Putamen (tissue), 1 donor: ENCODE measurements around the gene TBC1D2.
"Not testable (repeated sequence)": the region's sequence is repeated elsewhere in the genome, so short reads cannot be mapped to it uniquely, and the experiment has no call there.

Experiments
- DNase-seq: peaks from one replicate; pipeline ENCODE4 v3.0.0-alpha.2; 2016; ENCODE audit warnings: low spot score

Gene TBC1D2, protein sequence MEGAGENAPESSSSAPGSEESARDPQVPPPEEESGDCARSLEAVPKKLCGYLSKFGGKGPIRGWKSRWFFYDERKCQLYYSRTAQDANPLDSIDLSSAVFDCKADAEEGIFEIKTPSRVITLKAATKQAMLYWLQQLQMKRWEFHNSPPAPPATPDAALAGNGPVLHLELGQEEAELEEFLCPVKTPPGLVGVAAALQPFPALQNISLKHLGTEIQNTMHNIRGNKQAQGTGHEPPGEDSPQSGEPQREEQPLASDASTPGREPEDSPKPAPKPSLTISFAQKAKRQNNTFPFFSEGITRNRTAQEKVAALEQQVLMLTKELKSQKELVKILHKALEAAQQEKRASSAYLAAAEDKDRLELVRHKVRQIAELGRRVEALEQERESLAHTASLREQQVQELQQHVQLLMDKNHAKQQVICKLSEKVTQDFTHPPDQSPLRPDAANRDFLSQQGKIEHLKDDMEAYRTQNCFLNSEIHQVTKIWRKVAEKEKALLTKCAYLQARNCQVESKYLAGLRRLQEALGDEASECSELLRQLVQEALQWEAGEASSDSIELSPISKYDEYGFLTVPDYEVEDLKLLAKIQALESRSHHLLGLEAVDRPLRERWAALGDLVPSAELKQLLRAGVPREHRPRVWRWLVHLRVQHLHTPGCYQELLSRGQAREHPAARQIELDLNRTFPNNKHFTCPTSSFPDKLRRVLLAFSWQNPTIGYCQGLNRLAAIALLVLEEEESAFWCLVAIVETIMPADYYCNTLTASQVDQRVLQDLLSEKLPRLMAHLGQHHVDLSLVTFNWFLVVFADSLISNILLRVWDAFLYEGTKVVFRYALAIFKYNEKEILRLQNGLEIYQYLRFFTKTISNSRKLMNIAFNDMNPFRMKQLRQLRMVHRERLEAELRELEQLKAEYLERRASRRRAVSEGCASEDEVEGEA

GRCh38 chr9:98255578-98256296, at the start of gene TBC1D2:
Gene TBC1D2 (minus strand): TSS chr9:98255649. CDS start chr9:98255541, 108 bp downstream.
- peak; percentile 92 for DNase-seq

DNA sequence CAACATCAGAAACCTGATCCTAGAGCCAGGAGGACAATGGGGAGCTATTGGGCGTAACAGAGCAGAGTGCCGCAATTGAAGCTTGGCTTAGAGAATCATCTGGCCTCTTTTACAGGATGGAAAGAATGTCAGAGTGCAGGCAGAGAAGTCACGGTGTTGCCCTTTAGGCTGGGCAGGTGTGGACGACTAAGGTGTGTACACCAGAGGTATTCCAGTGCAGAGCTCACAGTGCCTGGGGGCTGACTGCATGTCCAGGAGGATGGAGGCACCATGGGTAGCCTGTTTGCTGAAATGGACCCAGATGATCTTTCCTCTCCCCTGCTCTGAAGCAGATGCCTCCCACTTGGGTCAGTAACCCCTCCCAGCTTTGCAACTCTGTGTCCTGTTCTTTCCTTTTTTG, 48.9 kb upstream of the TBC1D2 start:
- DNase-seq, result no peak

- no peak for DNase-seq
Observed at GRCh38 chr9:98303633-98304125, 48.2 kb upstream of the TBC1D2 start.

DNA sequence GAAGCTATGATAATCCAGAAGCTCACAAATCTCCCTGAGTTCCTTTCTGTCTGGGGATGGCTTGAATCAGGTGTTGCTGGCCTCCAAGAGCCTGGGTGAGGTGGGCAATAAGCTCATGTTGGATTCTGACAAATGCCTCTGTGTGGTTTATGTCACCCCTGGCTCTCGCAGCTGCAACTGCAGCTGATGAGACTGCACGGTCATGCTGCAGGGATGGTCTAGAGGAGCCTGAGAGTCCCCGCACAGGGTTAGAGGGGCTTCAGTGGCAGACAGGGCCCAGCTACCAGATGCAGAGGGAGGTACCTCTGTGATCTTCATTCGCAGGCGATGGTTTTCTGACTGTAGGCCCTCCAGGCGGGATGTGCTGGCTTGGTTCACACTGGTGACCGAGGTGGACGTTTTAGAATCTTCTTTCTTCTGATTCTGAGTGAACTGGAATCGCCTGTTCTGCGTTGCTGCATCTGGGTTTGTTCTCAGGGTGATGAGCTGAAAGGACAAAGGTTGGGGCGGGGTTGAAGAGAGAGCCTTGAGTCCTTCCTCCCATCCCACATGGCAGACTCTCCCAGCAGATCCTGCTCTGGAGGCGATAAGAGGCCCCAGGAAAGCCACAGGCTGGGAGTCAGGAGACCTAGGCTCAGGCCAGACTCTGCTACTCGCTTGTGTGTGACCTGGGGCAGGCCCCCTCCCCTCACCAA, 47.6 kb upstream of the TBC1D2 start:
- DNase-seq, result no peak

- no peak for DNase-seq
Observed at GRCh38 chr9:98302150-98302549, 46.7 kb upstream of the TBC1D2 start.

GRCh38 chr9:98300611-98301010, 45.2 kb upstream of the TBC1D2 start:
- no peak for DNase-seq

- DNase-seq, result no peak
Observed at GRCh38 chr9:98298476-98298875, 43.0 kb upstream of the TBC1D2 start.

DNA sequence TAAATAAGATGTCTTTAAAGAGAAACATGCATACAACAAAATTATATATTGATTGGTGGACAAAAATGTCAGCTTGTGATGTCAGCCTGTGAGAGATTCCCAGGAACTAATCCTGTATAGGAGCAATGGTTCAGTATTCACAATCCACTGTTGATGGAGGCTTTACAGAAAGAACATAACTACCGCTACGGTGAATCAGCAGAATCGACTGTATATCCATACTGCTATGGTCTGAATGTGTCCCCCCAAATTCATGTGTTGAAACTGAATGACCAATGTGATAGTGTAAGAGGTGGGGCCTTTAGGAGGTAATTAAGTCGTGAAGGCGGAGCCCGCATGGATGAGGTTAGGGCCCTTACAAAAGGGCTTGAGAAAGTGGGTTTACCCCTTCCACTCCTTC, 40.4 kb upstream of the TBC1D2 start:
- DNase-seq, result no peak

- no peak for DNase-seq
Observed at GRCh38 chr9:98291820-98292219, 36.4 kb upstream of the TBC1D2 start.

- DNase-seq, result no peak
Observed at GRCh38 chr9:98290411-98290810, 35.0 kb upstream of the TBC1D2 start.

DNA sequence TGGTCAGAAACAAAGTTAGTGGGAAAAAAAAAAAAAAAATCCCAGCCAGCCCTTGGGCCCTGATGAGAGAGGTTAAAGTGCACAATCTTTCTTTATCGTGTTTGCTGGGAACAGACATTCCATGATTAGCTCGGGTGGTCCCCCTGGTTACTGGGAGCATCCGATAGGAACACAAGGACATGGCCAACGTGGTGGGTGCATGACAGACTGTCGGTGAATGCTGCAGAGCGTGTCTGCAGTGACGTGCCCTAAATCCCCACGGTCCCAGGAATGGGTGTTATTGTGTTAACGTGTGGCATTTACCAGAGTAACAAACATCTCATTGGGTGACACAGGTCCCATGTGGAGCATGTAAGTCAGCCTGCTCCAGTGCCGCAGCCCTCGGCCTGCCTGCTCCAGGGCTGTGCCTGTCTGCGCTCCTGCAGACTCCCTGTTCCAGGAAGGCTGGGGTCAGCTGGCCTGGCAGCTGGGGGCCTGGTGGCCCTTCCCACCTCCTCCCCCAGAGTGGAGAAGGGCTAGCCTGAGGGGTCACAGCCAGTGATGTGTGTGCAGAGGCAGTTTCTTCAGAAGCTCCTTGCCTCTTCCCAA, 34.3 kb upstream of the TBC1D2 start:
- no peak for DNase-seq

DNA sequence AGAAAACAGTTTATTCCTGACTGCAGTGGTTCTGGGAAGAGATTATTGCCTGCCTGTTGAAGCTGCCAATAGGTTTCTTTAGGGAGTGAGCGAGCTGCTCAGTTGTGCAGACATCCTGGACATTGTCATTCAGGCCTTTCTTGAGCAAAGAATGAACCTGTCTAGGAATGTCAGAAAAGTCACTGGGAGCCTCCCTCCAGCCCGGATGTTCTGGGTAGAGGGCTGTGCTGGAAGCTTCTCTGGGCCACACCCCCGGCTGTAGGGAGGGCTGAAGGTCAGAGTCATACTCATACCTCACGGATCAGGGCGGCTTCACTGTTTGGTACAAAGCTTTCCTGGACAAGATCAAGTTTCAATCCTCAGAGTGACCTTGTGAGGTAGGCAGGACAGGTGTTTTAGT, 33.4 kb upstream of the TBC1D2 start:
- no peak for DNase-seq

DNA sequence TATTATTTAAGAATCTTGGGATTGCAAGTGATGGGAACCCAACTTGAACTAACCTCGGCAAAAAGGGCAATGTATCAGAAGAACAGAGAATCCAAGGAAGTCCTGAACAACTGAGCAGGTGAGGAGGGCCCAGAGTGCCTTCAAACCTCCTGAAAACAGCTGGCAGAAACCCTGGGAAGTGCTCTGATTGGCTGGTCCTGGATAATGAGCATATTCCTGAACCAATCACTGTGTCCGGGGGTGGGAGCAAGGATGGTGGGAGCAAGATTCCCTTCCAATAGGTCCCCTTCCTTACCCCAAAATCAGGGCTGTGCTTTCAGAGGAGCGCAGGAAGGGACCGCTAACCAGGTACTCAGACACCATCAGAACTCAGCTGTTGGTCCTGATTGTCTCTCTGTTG, 31.9 kb upstream of the TBC1D2 start:
- DNase-seq, result no peak

GRCh38 chr9:98285446-98285845, 30.0 kb upstream of the TBC1D2 start:
- no peak for DNase-seq

- DNase-seq, result no peak
Observed at GRCh38 chr9:98284754-98285153, 29.3 kb upstream of the TBC1D2 start.

DNA sequence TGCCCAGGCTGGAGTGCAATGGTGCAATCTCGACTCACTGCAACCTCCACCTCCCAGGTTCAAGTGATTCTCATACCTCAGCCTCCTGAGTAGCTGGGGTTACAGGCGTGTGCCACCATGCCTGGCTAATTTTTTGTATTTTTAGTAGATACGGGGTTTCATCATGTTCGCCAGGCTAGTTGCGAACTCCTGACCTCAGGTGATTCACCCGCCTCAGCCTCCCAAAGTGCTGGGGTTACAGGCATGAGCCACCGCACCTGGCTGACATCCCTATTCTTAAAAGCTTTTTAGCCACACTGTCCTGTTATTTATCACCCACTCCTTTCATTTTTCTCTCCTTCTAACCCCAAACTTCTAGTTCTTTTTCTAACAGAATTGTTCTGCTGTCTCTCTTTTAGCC, 27.7 kb upstream of the TBC1D2 start:
- not testable (repeated sequence) for DNase-seq

GRCh38 chr9:98281281-98281680, 25.8 kb upstream of the TBC1D2 start:
- no peak for DNase-seq

GRCh38 chr9:98280574-98280973, 25.1 kb upstream of the TBC1D2 start:
- DNase-seq, result no peak

DNA sequence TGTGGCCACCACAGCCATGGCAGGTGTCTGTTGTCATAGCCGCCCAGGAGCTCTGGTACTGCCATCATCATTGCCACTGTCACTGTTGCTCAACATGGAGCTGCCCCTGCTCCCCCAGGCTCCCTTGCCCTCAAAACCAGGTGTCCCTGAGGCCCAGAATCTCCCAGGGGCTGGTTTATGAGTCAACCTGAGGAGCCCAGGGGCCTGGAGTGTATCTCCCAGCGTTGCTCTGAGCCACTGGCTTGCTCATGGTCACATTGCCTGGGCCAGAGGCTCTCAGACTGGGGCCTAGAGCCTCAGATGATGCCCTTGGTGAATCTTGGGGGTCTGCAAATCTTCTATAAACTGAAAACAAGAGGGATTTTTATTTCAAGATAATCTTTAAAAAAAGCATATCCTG, 24.7 kb upstream of the TBC1D2 start:
- DNase-seq, result no peak

DNA sequence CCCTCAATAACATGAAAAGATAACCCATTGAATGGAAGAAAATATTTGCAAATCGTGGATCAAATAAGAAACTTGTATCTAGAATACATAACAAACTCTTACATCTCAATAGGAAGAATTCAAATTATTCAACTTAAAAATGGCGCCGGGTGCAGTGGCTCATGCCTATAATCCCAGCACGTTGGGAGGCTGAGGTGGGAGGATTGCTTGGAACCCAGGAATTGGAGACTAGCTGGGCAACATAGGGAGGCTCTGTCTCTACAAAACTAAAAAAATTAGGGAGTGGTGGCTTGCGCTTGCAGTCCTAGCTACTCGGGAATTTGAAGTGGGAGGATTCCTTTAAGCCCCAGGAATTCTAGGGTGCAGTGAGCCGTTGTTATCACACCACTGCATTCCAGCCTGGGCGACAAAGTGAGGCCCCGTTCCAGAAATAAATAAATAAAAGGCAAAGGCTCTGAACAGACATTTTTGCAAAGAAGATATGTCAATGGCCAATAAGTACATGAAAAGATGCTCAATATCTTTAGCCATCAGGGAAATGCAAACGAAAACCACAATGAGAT, 21.5 kb upstream of the TBC1D2 start:
- no peak for DNase-seq

GRCh38 chr9:98275159-98275558, 19.7 kb upstream of the TBC1D2 start:
- no peak for DNase-seq
